Fibroblast of the conjunctiva (primary cell): Measurements from ENCODE around the gene TENM3.

Source experiments
- DNase-seq: peaks from one replicate; pipeline ENCODE4 v3.0.0-alpha.2; 2010; ENCODE audit warnings: low read depth

The TENM3 gene

DNA sequence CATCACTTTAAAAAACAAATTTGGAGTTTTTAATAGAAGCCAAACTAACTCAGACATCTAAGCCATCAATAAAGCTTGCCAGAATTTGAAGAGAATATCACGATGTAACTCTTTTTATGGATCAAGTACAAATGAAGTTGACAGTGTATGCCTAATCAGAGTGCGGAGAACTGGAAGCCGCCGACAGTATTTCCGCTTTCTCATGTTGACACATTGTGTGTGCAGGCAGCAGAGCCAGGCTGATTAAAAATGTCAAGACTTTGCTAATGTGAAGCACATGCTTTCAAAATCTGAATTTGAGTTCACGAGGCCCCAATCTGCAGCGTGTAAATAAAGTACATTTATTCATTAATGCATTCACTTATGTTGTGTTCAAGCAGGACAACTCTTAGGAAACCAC is 161.2 kb downstream of the TENM3 start:
- DNase-seq, result no peak

GRCh38 chr4:182405087-182405486 is 161.9 kb downstream of the TENM3 start:
- no peak for DNase-seq

DNA sequence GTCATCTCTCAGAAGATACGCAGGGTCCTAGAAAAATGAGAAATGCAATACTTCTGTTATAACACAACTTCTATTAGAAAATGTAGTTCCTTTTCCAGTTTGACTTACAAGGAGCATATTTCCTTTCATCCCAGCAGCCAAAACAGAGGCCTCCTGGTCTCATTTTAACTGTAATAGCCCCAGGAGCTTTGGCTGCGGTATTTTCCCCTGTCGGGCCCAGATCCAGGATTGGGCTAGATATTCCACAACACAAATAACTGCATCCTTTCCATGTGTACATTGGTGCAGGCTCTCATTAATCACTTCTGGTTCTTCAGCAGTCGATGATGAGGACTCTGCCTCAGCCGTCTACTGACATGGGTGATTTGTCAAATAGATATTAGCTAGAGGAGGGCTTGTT is 166.1 kb downstream of the TENM3 start:
- no peak for DNase-seq

DNA sequence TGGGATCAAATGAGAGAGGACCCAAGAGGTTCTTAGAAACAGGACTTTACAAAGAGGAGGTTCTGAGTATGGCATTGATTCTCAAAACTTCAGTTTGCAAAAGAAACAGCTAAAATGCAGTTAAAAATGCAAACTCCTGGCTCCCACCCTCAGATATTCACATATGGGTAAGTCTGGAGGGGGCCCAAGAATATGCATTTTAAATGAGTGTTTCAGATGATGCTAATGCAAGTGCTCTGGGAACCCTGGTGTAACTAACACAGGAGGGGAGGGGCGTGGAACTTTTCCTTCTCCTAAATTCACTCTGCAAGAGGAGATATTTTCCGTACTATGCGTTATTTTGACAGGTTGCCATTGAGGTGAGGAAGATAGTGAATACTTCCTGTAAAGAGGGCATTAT is 168.2 kb downstream of the TENM3 start:
- DNase-seq, result no peak

GRCh38 chr4:182413550-182413949 is 170.3 kb downstream of the TENM3 start:
- DNase-seq, result no peak

DNA sequence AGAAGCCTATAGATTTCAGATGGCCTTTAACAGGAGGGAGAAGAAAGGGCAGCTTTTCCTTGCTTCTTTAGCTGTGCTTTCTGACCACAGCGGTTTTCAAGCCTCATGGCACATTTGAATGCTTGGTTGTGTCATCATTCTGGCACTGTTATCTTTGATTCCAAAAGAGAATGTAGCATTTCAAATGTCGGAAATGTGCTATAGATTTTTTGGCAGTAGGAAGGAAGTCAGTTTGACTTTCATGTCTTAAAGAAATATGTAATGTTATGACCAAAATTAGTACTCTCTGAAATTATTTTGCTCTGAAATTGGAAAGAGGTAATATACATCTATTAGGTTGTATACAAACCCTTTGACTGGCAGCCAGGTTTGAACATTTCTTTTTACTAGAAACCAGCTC is 171.9 kb downstream of the TENM3 start:
- no peak for DNase-seq

DNA sequence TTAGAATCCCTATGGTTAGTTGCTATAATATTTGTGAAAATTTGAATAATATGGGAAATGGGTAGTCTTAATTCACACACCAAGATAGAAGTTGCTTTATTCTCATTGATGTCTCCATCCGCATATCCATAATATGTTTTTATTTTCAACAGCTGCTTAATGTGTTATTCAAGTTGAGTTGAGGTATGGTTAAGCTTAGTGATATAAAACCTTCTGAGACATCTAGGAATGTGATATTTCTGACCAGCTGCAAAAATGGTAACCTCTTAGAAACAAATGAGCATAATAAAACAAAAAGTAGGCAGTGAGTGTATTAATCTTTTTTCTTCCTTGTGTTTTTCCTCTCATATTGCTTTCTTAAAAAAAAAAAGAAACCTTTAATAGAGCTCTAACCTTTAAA is 172.9 kb downstream of the TENM3 start:
- DNase-seq, result no peak

GRCh38 chr4:182418054-182418734 is 175.0 kb downstream of the TENM3 start:
- DNase-seq, result no peak

- no peak for DNase-seq
Measured at GRCh38 chr4:182420189-182420588, 177.0 kb downstream of the TENM3 start.

DNA sequence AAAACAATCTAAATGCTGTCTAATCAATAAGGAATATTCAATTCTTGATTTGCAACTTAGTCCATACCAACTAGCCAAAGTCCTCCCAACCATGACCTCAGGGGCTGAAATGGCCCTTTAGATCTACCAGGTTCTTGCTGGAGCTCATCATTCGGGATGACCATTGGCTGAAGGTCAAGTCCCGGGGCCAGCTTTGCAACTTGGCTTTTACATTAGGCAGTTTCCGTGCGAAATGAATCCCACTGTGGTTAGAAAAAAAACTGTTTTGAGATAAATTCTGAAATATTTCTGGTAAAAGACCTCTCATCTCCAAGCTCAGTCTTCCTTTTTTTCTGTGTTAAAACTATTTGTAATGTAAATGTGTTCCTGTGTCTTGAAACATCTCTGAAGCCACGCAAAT is 178.6 kb downstream of the TENM3 start:
- DNase-seq, result no peak

- DNase-seq, result no peak
Measured at GRCh38 chr4:182425302-182425701, 182.1 kb downstream of the TENM3 start.

GRCh38 chr4:182426901-182427300 is 183.7 kb downstream of the TENM3 start:
- no peak for DNase-seq

- DNase-seq, result peak; percentile 24
Measured at GRCh38 chr4:182427554-182427953, 184.4 kb downstream of the TENM3 start.

DNA sequence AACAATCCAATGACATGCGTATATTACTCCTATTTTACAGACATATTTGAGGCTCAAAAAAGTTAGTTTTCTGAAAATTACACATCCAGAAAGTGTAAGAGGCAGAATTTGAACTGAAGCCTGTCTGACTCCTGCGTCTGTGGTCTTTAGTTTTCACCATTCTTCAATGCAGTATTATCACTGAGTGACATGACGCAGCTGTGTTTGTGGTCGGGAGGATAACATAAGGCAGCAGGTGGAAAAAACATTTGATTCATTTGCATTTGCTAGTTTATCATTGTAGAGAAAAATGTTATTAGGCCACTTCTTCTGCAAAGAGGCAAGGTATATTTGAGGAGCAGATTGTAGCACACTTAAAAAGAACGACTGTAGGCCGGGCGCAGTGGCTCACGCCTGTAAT is 186.7 kb downstream of the TENM3 start:
- no peak for DNase-seq

- DNase-seq, result no peak
Measured at GRCh38 chr4:182432819-182433218, 189.6 kb downstream of the TENM3 start.

DNA sequence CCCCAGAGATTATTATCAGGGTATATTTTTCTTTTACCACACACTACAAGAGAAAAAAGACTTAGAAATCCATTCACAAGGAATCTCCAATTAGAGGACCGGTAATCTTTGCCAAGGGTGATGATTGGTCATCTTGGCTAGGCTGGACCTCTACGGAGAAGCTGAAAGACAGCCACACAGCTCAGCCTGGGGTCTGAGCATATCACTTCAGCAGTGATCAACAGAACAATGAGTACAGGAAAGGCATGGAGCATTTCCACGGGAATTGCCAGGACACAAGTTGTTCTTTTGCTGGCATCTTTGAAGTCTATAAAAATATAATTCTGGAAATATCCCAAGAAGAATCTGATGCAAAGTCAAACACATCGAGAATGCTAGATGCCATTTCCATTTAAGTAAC is 191.5 kb downstream of the TENM3 start:
- DNase-seq, result no peak

GRCh38 chr4:182435401-182435800 is 192.2 kb downstream of the TENM3 start:
- DNase-seq, result no peak

- DNase-seq, result no peak
Measured at GRCh38 chr4:182443070-182443469, 199.9 kb downstream of the TENM3 start.

DNA sequence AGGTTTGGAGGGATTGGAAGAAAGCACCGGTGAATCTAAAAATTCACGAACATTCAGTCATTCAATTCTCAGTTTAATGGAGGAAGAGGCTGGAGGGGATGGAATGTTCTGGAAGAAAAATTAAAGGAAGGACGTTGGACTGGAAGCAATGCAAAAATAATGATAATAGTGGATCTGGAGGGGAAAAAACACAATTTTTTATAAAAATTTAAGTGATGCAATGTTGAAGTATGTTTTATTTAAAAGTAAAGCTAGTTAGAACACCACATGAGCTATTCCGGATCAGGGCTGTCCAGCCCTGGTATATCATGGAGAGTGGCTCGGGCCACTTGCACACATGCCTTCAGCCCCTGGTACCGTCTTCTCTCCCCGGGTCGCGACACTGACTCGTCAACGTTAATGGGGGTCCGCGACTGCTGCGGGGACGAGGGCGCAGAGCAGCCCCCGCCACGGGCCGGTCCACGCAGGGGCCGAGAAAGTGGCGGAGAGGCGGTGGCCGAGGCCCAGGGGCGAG is 204.6 kb downstream of the TENM3 start:
- DNase-seq, result no peak

GRCh38 chr4:182448281-182449151 is 205.3 kb downstream of the TENM3 start:
- peak; percentile 76 for DNase-seq

DNA sequence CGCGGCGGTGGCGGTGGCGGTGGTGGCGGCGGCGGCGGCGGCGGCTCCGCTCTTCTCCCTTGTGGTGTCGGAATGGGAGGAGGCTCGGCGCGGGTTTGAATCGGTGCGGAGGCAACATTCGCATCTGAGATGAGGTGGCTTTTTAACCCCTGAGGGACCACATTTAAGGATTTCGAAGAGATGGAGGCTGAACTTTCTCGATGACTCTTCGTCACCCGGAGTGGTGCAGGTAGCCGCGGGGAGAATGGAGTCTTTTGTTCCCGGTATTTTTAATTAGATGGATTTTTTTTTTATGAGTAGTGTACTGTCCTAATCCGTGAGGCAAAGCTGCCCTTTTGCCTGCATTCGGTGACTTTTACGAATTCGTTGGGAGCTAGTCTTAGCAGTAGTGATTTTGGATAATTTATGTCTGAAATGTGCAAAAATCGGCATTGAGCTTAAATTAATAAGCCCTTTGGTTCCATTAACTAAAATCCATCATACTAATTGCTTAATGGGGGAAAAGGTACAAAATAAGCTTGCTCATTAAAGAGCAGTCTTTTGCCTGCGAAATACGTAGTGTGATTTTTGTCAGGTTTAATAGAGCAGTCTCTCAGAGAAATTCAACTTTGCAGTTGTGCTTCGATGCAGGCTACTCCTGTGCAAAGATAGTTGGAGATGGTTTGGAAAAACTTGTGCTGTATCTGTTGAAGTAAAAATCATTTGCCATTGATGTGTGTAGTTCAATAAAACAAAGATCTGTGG is 206.2 kb downstream of the TENM3 start:
- DNase-seq, result no peak

- no peak for DNase-seq
Measured at GRCh38 chr4:182449930-182450439, 206.8 kb downstream of the TENM3 start.
